Fibroblast of lung (primary cell): ENCODE data around the gene SUGP1. TPM values are rescaled to one million over a fixed set of nuclear protein-coding genes. Genes with fewer than 3 reads are reported as not detected.

Source experiments
- DNase-seq, 2 donors: peaks; one replicate each; pipeline versions ENCODE4 v3.0.0 to v3.0.0-alpha.2; 2010; ENCODE audit warnings: low read depth in 2 of 2
- H2AFZ ChIP-seq: 2 replicates; pipeline ENCODE4 v1.5.1; 2012; ENCODE audit warnings: low read length, control low read depth, inconsistent platforms
- H3K27ac ChIP-seq: 2 replicates; pipeline ENCODE4 v1.5.1; 2011; ENCODE audit warnings: low read length, control low read depth; ENCODE audit not compliant: insufficient read depth
- H3K27me3 ChIP-seq: 2 replicates; pipeline ENCODE4 v1.5.1; 2011; ENCODE audit warnings: mild to moderate bottlenecking, low read length; ENCODE audit not compliant: control insufficient read depth, insufficient read depth
- H3K36me3 ChIP-seq: 2 replicates; pipeline ENCODE4 v1.5.1; 2011; ENCODE audit warnings: low read length; ENCODE audit not compliant: control insufficient read depth, insufficient read depth
- H3K4me1 ChIP-seq: 2 replicates; pipeline ENCODE4 v1.5.1; 2011; ENCODE audit warnings: low read length; ENCODE audit not compliant: control insufficient read depth, insufficient read depth; ENCODE audit errors: extremely low read depth
- H3K4me2 ChIP-seq: 2 replicates; pipeline ENCODE4 v1.5.1; 2011; ENCODE audit warnings: low read length, control low read depth; ENCODE audit not compliant: insufficient read depth; ENCODE audit errors: extremely low read depth
- H3K4me3 ChIP-seq, 4 experiments: fragments of 200-600 bp in 1 of 4; sonication (generic) in 1 of 4; replicated peaks in 1 of 4; 2 replicates each; pipeline ENCODE4 v1.5.1; 2011 to 2016; ENCODE audit warnings: low read length in 4 of 4, low read depth in 3 of 4, mild to moderate bottlenecking in 3 of 4, control low read depth in 2 of 4, inconsistent platforms in 1 of 4, mixed read lengths in 1 of 4; ENCODE audit not compliant: insufficient read depth in 1 of 4; ENCODE audit errors: control extremely low read depth in 1 of 4
- H3K79me2 ChIP-seq: 2 replicates; pipeline ENCODE4 v1.5.1; 2012; ENCODE audit warnings: mild to moderate bottlenecking, low read length, inconsistent platforms; ENCODE audit not compliant: control insufficient read depth, insufficient read depth
- H3K9ac ChIP-seq: 2 replicates; pipeline ENCODE4 v1.5.1; 2011; ENCODE audit warnings: mild to moderate bottlenecking, low read length, control low read depth; ENCODE audit not compliant: insufficient read depth
- H3K9me3 ChIP-seq: 2 replicates; pipeline ENCODE4 v1.5.1; 2012; ENCODE audit warnings: low read depth, low read length; ENCODE audit not compliant: control insufficient read depth, insufficient read depth
- H4K20me1 ChIP-seq: 2 replicates; pipeline ENCODE4 v1.5.1; 2011; ENCODE audit warnings: low read length; ENCODE audit not compliant: control insufficient read depth, insufficient read depth; ENCODE audit errors: extremely low read depth
- EZH2 ChIP-seq: IDR thresholded peaks from 2 replicates; pipeline ENCODE4 v1.5.1; 2012; ENCODE audit warnings: low read length, control low read depth, mild to moderate bottlenecking; ENCODE audit errors: missing control alignments
- polyA plus RNA-seq, 2 donors: library from polyadenylated mRNA; depleted of rRNA in 1 of 2; stranded (reverse) in 1 of 2; unstranded in 1 of 2; fragments of >200 nt; gene quantifications; 2 replicates each; pipeline ENCODE4 v1.2.1, GENCODE V29; 2011 to 2012; ENCODE audit warnings: missing spikeins in 1 of 2
- total RNA-seq: library from RNA; depleted of rRNA; stranded (reverse); fragments of >200 nt; gene quantifications from 2 replicates; pipeline ENCODE4 v1.2.1, GENCODE V29; 2014
- TF ChIP-seq, protein P1 (sequence below), 2 donors: IDR thresholded peaks in 1 of 2; conservative IDR thresholded peaks in 1 of 2; 1 replicate in 1 of 2; 2 replicates in 1 of 2; pipeline ENCODE4 v1.5.1; 2011 to 2012; ENCODE audit warnings: low read length in 2 of 2, control low read depth in 1 of 2, inconsistent platforms in 1 of 2, low read depth in 1 of 2, mild to moderate bottlenecking in 1 of 2

SUGP1 gene
- total and polyA plus RNA-seq, 2 donors (not counting 1 experiment from before 2014, with no cell fraction given): 17.3 to 27.7 TPM

- Histone ChIP-seq H3K4me1 (peaks cover under 1% of the 10 kb centered on the region), H3K27ac (no peak overlapping the region), H3K27me3 (no peaks in the 10 kb centered on the region), H4K20me1 (no peaks in the 10 kb centered on the region), H3K9ac (no peak overlapping the region), H3K36me3 (peaks cover 41% of the 10 kb centered on the region), H3K79me2 (no peaks in the 10 kb centered on the region), H3K4me3 (no peak overlapping the region), H3K4me2 (no peak overlapping the region), H2AFZ (no peak overlapping the region), H3K9me3 (no peaks in the 10 kb centered on the region)
- DNase-seq: no peak
- TF ChIP-seq, protein P1, sequence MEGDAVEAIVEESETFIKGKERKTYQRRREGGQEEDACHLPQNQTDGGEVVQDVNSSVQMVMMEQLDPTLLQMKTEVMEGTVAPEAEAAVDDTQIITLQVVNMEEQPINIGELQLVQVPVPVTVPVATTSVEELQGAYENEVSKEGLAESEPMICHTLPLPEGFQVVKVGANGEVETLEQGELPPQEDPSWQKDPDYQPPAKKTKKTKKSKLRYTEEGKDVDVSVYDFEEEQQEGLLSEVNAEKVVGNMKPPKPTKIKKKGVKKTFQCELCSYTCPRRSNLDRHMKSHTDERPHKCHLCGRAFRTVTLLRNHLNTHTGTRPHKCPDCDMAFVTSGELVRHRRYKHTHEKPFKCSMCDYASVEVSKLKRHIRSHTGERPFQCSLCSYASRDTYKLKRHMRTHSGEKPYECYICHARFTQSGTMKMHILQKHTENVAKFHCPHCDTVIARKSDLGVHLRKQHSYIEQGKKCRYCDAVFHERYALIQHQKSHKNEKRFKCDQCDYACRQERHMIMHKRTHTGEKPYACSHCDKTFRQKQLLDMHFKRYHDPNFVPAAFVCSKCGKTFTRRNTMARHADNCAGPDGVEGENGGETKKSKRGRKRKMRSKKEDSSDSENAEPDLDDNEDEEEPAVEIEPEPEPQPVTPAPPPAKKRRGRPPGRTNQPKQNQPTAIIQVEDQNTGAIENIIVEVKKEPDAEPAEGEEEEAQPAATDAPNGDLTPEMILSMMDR (conservative IDR thresholded peaks at IDR 0.05 in 1 of 2, IDR thresholded peaks at IDR 0.05 in 1 of 2; ENCODE audit: low read depth in 1 of 2, low read length in 2 of 2): no peak
- no peak for TF ChIP-seq EZH2
Observed at GRCh38 chr19:19343016-19343362, 22.7 kb upstream of the SUGP1 start.

DNA sequence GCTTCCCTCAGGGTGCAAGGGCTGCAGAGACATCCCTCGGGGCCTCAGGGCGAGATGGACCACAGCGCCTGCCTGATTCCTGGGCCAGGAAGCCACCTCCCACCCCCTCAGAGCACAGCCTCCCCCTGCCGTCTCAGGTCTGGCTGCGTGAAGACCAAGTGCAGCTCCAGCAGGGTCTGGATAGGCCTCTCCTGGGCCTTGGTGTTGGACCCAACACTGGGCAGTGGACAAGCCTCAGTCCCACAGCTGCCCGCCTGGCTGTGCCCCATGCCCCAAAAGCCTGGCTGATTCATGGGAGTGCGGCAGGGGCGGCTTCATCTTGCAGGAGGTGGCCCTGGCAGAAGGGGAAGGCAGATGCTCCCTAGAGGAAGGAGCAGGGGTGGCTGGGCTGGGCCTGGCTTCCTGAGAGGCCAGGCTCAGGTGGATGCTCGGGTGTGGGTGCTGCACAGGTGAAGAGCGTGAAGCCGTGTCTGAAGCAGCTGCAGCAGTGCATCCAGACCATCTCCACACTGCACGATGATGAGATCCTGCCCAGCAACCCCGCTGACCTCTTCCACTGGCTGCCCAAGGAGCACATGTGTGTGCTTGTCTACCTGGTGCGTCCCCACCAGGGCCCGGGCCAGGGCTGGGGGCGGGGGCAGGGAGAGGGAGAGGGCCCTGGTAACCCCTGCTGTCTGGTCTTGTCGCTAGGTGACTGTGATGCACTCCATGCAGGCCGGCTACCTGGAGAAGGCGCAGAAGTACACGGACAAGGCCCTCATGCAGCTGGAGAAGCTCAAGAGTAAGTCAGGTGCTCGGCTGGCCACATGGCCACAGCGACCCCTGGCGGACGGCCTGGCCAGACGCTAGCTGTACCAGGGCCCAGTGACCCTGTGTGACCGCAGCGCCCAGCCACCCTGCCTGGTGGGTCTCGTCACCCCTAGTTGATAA, 22.0 kb upstream of the SUGP1 start:
- H3K79me2 ChIP-seq: no peaks in the 10 kb centered on the region
- peaks cover 2% of the 10 kb centered on the region for H3K4me1 ChIP-seq
- H3K9ac ChIP-seq: no peak overlapping the region
- H2AFZ ChIP-seq: no peak overlapping the region
- H4K20me1 ChIP-seq: no peaks in the 10 kb centered on the region
- H3K4me3 ChIP-seq: no peak overlapping the region
- DNase-seq: peak; percentile 41 to 57
- H3K36me3 ChIP-seq: peaks cover 46% of the 10 kb centered on the region
- TF ChIP-seq EZH2: no peak
- TF ChIP-seq, protein P1 (conservative IDR thresholded peaks at IDR 0.05 in 1 of 2, IDR thresholded peaks at IDR 0.05 in 1 of 2; ENCODE audit: low read depth in 1 of 2, low read length in 2 of 2): peak; percentile 66 to 80
- H3K4me2 ChIP-seq: no peak overlapping the region
- H3K9me3 ChIP-seq: no peaks in the 10 kb centered on the region
- H3K27ac ChIP-seq: no peak overlapping the region
- H3K27me3 ChIP-seq: no peaks in the 10 kb centered on the region

- H2AFZ ChIP-seq: no peak overlapping the region
- H4K20me1 ChIP-seq: no peaks in the 10 kb centered on the region
- H3K9me3 ChIP-seq: no peaks in the 10 kb centered on the region
- H3K4me1 ChIP-seq: peaks cover 2% of the 10 kb centered on the region
- no peak overlapping the region for H3K27ac ChIP-seq
- H3K9ac ChIP-seq: no peak overlapping the region
- H3K27me3 ChIP-seq: no peaks in the 10 kb centered on the region
- H3K4me3 ChIP-seq: no peak overlapping the region
- DNase-seq: no peak
- peaks cover 41% of the 10 kb centered on the region for H3K36me3 ChIP-seq
- TF ChIP-seq EZH2: no peak
- TF ChIP-seq, protein P1 (conservative IDR thresholded peaks at IDR 0.05 in 1 of 2, IDR thresholded peaks at IDR 0.05 in 1 of 2; ENCODE audit: low read depth in 1 of 2, low read length in 2 of 2): no peak
- H3K79me2 ChIP-seq: no peaks in the 10 kb centered on the region
- no peak overlapping the region for H3K4me2 ChIP-seq
Observed at GRCh38 chr19:19341026-19341425, 20.7 kb upstream of the SUGP1 start.
